Prostate gland (tissue), 2 donors: ENCODE results near the gene USP10. TPM values are rescaled to one million over a fixed set of nuclear protein-coding genes. Genes with fewer than 3 reads are reported as not detected.

Source experiments
- DNase-seq: peaks from one replicate; pipeline ENCODE4 v3.0.0-alpha.2; 2019; ENCODE audit warnings: low spot score
- H3K27ac ChIP-seq, 2 donors: fragments of 200-600 bp; sonication (generic); 2 replicates each; pipeline ENCODE4 v1.5.1; 2017 to 2019
- H3K27me3 ChIP-seq: fragments of 200-600 bp; sonication (generic); replicated peaks from 2 replicates; pipeline ENCODE4 v1.5.1; 2019; ENCODE audit not compliant: insufficient read depth
- H3K36me3 ChIP-seq, 2 donors: fragments of 200-600 bp; sonication (generic); 1 replicate in 1 of 2; 2 replicates in 1 of 2; pipeline versions ENCODE4 v1.5.1 to v1.8.1; 2017 to 2019
- H3K4me1 ChIP-seq: fragments of 200-600 bp; sonication (generic); replicated peaks from 2 replicates; pipeline ENCODE4 v1.5.1; 2019
- H3K4me3 ChIP-seq, 2 donors: fragments of 200-600 bp; sonication (generic); 2 replicates each; pipeline ENCODE4 v1.5.1; 2017 to 2019
- H3K9me3 ChIP-seq: fragments of 200-600 bp; sonication (generic); 2 replicates; pipeline ENCODE4 v1.5.1; 2017
- CTCF ChIP-seq, 4 experiments: fragments of 200-600 bp in 2 of 4; fragments of 450-650 bp in 2 of 4; sonication (generic) in 2 of 4; IDR thresholded peaks; 1 replicate in 3 of 4; 2 replicates in 1 of 4; pipeline ENCODE4 v1.5.1; 2016 to 2019; ENCODE audit warnings: antibody characterized with exemption in 4 of 4, mild to moderate bottlenecking in 2 of 4, moderate library complexity in 2 of 4
- POLR2A ChIP-seq: fragments of 450-650 bp; IDR thresholded peaks from one replicate; pipeline ENCODE4 v1.6.1; 2016; ENCODE audit warnings: antibody characterized with exemption, mild to moderate bottlenecking
- POLR2AphosphoS5 ChIP-seq: sonication (generic); formaldehyde crosslinking; IDR thresholded peaks from one replicate; pipeline ENCODE4 v1.6.1; 2017; ENCODE audit warnings: antibody characterized with exemption
- WGBS: methylation state at CpG from one replicate; pipeline ENCODE4 v1.1.5; 2018; 5-methylcytosine and 5-hydroxymethylcytosine counted together
- intact Hi-C: fragments of 100-400 bp; cut with DNase I; formaldehyde crosslinking; loops from one replicate; pipeline ENCODE4 v1.14.2; 2022
- total RNA-seq, 2 donors: library from RNA; depleted of rRNA; stranded (reverse); fragments of >200 nt; gene quantifications; one replicate each; pipeline ENCODE4 v1.1.0, GENCODE V29; 2016

USP10 gene
- total RNA-seq, 2 donors from 2014 or later = 57.4 to 95.7 TPM

- intact Hi-C loops = loop anchor here (10.0 kb wide), 1 partner anchor 522 kb away; no protein-coding TSS in a partner anchor
- 61% methylated on average over 16 of the region's 16 CpGs for WGBS
- Histone ChIP-seq H3K9me3 (no peaks in the 10 kb centered on the region), H3K4me1 (peaks cover 5% of the 10 kb centered on the region), H3K27ac (peak overlapping the region; percentile 85), H3K36me3 (no peaks in the 10 kb centered on the region), H3K27me3 (no peaks in the 10 kb centered on the region), H3K4me3 (no peak overlapping the region)
- TF ChIP-seq CTCF (IDR thresholded peaks at IDR 0.05) (no peak), POLR2A (no peak), POLR2AphosphoS5 (no peak)
- no peak for DNase-seq
Observed at GRCh38 chr16:84827131-84827574, 127.4 kb downstream of the USP10 start.

DNA sequence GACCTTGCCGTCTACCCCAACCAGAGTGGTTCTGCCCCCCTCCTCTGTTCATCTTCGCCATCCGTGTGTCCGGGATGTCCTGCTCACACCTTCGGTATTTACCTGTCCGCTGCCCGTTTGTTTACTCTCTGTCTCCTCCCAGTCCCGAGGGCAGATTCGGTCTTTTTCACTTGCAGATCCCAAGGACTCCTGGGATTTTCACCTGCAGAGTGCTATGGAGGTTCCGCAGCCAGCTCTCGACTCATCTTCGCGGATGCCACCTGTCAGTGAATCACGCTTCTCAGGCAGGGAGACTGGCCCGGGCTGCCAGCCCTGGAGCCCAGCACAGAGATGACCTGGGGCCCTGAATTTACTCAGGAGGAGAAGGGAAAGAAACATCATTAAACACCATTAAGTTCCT lies 128.1 kb downstream of the USP10 start:
- H3K4me3 ChIP-seq = no peak overlapping the region
- WGBS = 65% methylated on average over 15 of the region's 15 CpGs
- intact Hi-C loops = loop anchor here (10.0 kb wide), 1 partner anchor 523 kb away; no protein-coding TSS in a partner anchor

DNA sequence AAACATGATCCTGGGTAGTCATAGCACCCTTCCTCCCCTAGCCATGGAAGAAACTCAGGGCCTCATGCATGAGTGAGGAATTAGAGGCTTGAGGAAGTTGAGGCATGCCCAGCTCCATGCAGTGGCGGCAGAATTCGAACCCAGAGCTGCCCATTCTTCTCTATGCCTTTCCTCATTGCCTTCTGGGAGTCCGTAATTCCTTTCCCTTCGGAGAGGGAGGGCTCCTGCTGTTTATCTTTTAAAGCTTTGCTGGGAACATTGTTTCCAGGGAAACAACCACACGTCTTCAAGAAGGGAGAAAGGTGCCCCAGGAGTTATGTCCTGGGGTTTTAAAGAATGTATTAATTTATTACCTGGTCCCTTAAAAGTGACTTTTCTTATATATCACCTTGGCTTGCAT lies 128.5 kb downstream of the USP10 start:
- peaks cover 5% of the 10 kb centered on the region for H3K4me1 ChIP-seq
- intact Hi-C loops = loop anchor here (10.0 kb wide), 1 partner anchor 524 kb away; no protein-coding TSS in a partner anchor
- no peak overlapping the region for H3K4me3 ChIP-seq
- no peak for TF ChIP-seq POLR2A
- TF ChIP-seq CTCF (IDR thresholded peaks at IDR 0.05) = no peak
- no peak for TF ChIP-seq POLR2AphosphoS5
- no peaks in the 10 kb centered on the region for H3K27me3 ChIP-seq
- WGBS = 60% methylated on average over 5 of the region's 5 CpGs
- H3K36me3 ChIP-seq = no peaks in the 10 kb centered on the region
- H3K27ac ChIP-seq = peak overlapping the region; percentile 85
- no peaks in the 10 kb centered on the region for H3K9me3 ChIP-seq
- DNase-seq = no peak

More for the DNA sequence above, 128.1 kb downstream of the USP10 start:
- no peak for DNase-seq
- Histone ChIP-seq H3K27ac (peak overlapping the region; percentile 85), H3K9me3 (no peaks in the 10 kb centered on the region), H3K27me3 (no peaks in the 10 kb centered on the region), H3K4me1 (peaks cover 5% of the 10 kb centered on the region), H3K36me3 (no peaks in the 10 kb centered on the region)
- TF ChIP-seq POLR2A (no peak), POLR2AphosphoS5 (no peak), CTCF (IDR thresholded peaks at IDR 0.05) (no peak)

Other genes starting within 250 kb of the USP10 start
- gene MEAK7, start 195.3 kb upstream of the USP10 start, total RNA-seq = 10 to 100 TPM; 12.4 to 13.7 TPM
- gene COTL1, start 81.9 kb upstream of the USP10 start, total RNA-seq = 100 to 1,000 TPM in 1 of 2 donors, 10 to 100 TPM in 1; 46.8 to 110 TPM
- gene KLHL36, start 51.5 kb upstream of the USP10 start, total RNA-seq = 100 to 1,000 TPM in 1 of 2 donors, 10 to 100 TPM in 1; 57.1 to 106 TPM
- gene CRISPLD2, start 120.0 kb downstream of the USP10 start, total RNA-seq = 100 to 1,000 TPM; 186 to 226 TPM